Skeletal muscle tissue (tissue), 4 donors: ENCODE measurements around the gene CREB1. TPM values are rescaled to one million over a fixed set of nuclear protein-coding genes. Genes with fewer than 3 reads are reported as not detected.
A peak's percentile ranks its signal among the peaks of the same experiment; 100 is the strongest.

ENCODE experiments used
- H3K27ac ChIP-seq: one replicate; pipeline ENCODE4 v1.7.0; 2013; ENCODE audit warnings: mild to moderate bottlenecking, low read depth, low read length, inconsistent platforms
- H3K27me3 ChIP-seq, 3 donors: one replicate each; pipeline ENCODE4 v1.7.0; 2013; ENCODE audit warnings: low read length in 3 of 3; ENCODE audit not compliant: control insufficient read depth in 3 of 3, insufficient read depth in 3 of 3
- H3K36me3 ChIP-seq, 3 donors: one replicate each; pipeline ENCODE4 v1.7.0; 2013; ENCODE audit warnings: low read length in 3 of 3; ENCODE audit not compliant: control insufficient read depth in 3 of 3, insufficient read depth in 3 of 3
- H3K4me1 ChIP-seq, 3 donors: one replicate each; pipeline ENCODE4 v1.7.0; 2013; ENCODE audit warnings: low read length in 3 of 3, mild to moderate bottlenecking in 3 of 3; ENCODE audit not compliant: control insufficient read depth in 3 of 3, insufficient read depth in 3 of 3
- H3K4me3 ChIP-seq, 3 donors: one replicate each; pipeline ENCODE4 v1.7.0; 2013; ENCODE audit warnings: low read length in 3 of 3
- H3K9ac ChIP-seq, 3 donors: one replicate each; pipeline ENCODE4 v1.7.0; 2013; ENCODE audit warnings: low read length in 3 of 3, mild to moderate bottlenecking in 3 of 3, moderate library complexity in 2 of 3, low read depth in 1 of 3
- H3K9me3 ChIP-seq, 3 donors: one replicate each; pipeline ENCODE4 v1.7.0; 2013; ENCODE audit warnings: low read length in 3 of 3; ENCODE audit not compliant: control insufficient read depth in 3 of 3
- total RNA-seq: library from RNA; depleted of rRNA; stranded (reverse); fragments of >200 nt; gene quantifications from one replicate; pipeline ENCODE4 v1.2.3, GENCODE V29; 2014
- donor health status: Osteomylitis.

The CREB1 gene
- total RNA-seq, 1 donor from 2014 or later: 30.8 TPM

DNA sequence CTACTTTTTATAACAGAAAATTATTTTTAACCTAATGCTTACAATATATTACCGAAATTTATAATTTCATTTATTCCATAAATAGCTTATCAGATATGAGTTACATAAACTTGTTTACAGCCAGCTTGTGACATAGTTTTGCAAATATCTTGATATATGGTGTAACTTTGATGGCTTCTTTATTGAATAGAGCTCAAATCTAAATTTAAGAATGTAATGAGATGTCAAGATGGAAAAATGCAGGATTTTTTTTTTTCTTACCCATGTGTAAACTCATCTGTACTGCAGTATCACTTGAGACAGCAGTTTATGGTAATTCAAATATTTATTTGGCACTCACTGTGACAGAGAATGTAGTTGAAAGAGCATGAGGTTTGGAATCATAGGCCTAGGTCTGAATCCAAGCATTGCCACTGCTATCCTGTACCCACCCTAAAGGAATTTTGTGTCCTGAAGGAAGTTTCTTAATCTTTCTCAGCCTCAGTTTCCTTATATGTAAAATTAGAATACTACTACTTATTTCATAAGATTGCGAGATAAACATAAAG is 3.8 kb downstream of the CREB1 start:
- H3K36me3 ChIP-seq: no peaks in the 10 kb centered on the region
- H3K27ac ChIP-seq: peak overlapping the region; percentile 32
- H3K4me1 ChIP-seq: peaks cover 9 to 13% (median 11%) of the 10 kb centered on the region in 3 donors
- no peak overlapping the region for H3K4me3 ChIP-seq
- no peaks in the 10 kb centered on the region for H3K9me3 ChIP-seq
- H3K9ac ChIP-seq: peak overlapping the region in 1 of 3 donors; percentile 7
- H3K27me3 ChIP-seq: no peaks in the 10 kb centered on the region

- Histone ChIP-seq H3K9me3 (no peaks in the 10 kb centered on the region), H3K27ac (peak overlapping the region; percentile 32), H3K9ac (no peak overlapping the region), H3K4me1 (peaks cover 6 to 13% (median 8%) of the 10 kb centered on the region in 3 donors), H3K4me3 (no peak overlapping the region), H3K36me3 (no peaks in the 10 kb centered on the region), H3K27me3 (no peaks in the 10 kb centered on the region)
Observed at GRCh38 chr2:207534417-207534816, 4.7 kb downstream of the CREB1 start.

DNA sequence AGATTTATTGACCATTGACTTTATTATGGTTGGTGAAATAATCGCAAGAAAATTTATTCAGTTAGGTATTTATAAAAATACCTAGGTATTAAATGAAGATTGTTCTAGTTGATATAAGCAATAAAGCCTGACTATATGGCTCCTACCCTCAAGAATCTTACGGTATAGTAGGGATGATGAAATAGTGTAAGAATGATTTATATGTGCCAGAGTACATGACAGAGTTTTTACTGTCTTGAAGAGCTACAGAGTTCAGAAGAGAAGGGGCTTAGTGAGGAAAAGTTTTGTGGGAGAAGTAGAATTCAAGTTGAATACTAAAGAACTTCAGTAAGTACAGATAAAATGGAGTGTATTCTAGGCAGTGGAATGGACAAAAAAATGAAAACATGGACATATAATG is 9.7 kb downstream of the CREB1 start:
- H3K27me3 ChIP-seq: no peaks in the 10 kb centered on the region

GRCh38 chr2:207540431-207540830 is 10.7 kb downstream of the CREB1 start:
- Histone ChIP-seq H3K9ac (no peak overlapping the region), H3K27ac (no peak overlapping the region), H3K4me3 (no peak overlapping the region), H3K36me3 (no peaks in the 10 kb centered on the region), H3K9me3 (no peaks in the 10 kb centered on the region), H3K27me3 (no peaks in the 10 kb centered on the region), H3K4me1 (peaks cover 0 to 3% (median 0%) of the 10 kb centered on the region in 3 donors)

More for the DNA sequence above, 9.7 kb downstream of the CREB1 start:
- peaks cover 0 to 3% (median 3%) of the 10 kb centered on the region in 3 donors for H3K4me1 ChIP-seq
- no peaks in the 10 kb centered on the region for H3K9me3 ChIP-seq
- no peak overlapping the region for H3K9ac ChIP-seq
- no peak overlapping the region for H3K27ac ChIP-seq
- H3K36me3 ChIP-seq: no peaks in the 10 kb centered on the region
- H3K4me3 ChIP-seq: no peak overlapping the region

DNA sequence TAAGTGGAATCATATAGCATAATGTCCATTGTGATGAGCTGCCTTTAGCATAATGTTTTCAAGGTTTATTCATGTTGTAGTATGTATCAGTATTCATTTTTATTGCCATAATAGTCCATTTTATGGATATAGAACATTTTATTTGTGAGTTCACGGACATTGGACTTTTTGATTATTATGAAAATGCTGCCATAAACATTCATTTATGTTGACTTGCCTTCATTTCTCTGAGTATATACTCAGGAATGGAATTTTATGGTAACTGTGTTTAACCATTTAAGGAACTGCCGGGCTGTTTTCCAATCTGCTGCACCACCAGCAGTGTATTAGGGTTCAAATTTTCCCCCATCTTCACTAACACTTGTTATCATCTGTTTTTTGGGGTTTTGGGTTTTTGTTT is 12.2 kb downstream of the CREB1 start:
- Histone ChIP-seq H3K4me1 (no peaks in the 10 kb centered on the region), H3K9ac (no peak overlapping the region), H3K4me3 (no peak overlapping the region), H3K27me3 (no peaks in the 10 kb centered on the region), H3K36me3 (no peaks in the 10 kb centered on the region), H3K27ac (no peak overlapping the region), H3K9me3 (no peaks in the 10 kb centered on the region)

GRCh38 chr2:207543272-207543671 is 13.5 kb downstream of the CREB1 start:
- Histone ChIP-seq H3K4me3 (no peak overlapping the region), H3K27ac (no peak overlapping the region), H3K36me3 (no peaks in the 10 kb centered on the region), H3K27me3 (no peaks in the 10 kb centered on the region), H3K9me3 (no peaks in the 10 kb centered on the region), H3K4me1 (no peaks in the 10 kb centered on the region), H3K9ac (no peak overlapping the region)

- Histone ChIP-seq H3K4me1 (peaks cover 13 to 14% (median 13%) of the 10 kb centered on the region in 3 donors), H3K9ac (no peak overlapping the region), H3K36me3 (no peaks in the 10 kb centered on the region), H3K9me3 (no peaks in the 10 kb centered on the region), H3K27me3 (no peaks in the 10 kb centered on the region), H3K27ac (no peak overlapping the region), H3K4me3 (no peak overlapping the region)
Observed at GRCh38 chr2:207546822-207547221, 17.1 kb downstream of the CREB1 start.

GRCh38 chr2:207549145-207549544 is 19.4 kb downstream of the CREB1 start:
- Histone ChIP-seq H3K9ac (peak overlapping the region in 1 of 3 donors; percentile 33), H3K4me1 (peaks cover 13 to 14% (median 13%) of the 10 kb centered on the region in 3 donors), H3K27me3 (no peaks in the 10 kb centered on the region), H3K9me3 (no peaks in the 10 kb centered on the region), H3K36me3 (no peaks in the 10 kb centered on the region), H3K27ac (peak overlapping the region; percentile 39), H3K4me3 (peak overlapping the region in 1 of 3 donors; percentile 23)

DNA sequence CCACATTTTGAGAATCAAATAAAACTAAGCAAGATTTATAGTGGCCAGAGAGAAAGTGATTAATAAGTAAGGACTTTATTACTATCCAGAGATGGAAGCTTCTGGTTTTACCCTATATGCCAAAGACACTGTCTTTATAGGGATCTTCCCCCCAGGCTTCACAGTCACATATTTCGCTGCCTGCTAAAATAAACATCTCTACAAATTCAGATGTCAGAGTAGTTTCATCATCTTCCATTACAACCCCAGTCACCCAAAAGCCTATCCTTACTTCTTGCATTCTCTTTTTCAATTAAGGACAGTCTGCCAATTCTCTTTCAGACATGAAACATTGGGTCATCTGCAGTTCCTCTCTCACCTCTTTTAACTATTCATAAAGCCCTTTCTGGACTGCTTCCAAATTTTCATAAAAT is 28.3 kb downstream of the CREB1 start:
- Histone ChIP-seq H3K36me3 (peaks cover 0 to 12% (median 0%) of the 10 kb centered on the region in 3 donors), H3K4me1 (peaks cover 7 to 12% (median 8%) of the 10 kb centered on the region in 3 donors)

DNA sequence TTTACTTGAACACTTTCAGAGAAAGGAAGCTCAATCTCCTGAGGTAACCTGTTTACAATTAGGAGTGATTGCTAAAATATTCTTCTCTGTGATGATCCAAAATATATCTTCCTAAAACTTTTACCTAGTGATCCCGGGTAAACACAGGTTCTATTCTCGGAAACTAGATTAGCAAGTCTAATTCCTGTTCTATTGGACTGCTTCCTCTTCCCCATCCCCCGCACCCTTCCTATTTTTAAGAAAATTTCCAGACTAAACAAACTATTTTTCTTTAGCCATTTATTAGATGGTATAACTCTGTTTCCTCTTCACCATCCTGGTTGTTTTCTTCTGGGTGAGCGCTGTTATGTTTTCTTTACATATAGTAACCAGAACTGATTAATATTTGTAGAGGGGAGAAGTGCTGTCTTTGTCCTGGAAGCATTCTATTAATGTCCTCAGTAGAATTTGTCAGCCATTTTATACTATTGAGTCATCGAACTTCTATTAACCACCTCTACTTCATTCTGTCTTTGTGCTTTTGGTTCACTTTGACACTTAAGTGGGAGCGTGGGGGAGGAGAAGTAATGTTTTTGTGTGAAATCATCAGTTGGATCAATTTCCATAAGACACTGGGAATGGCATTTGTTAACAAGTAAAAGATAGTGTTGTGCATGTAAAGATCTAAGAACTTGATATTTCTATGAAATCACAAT is 31.8 kb downstream of the CREB1 start:
- Histone ChIP-seq H3K27ac (no peak overlapping the region), H3K4me3 (no peak overlapping the region), H3K36me3 (peaks cover 0 to 12% (median 0%) of the 10 kb centered on the region in 3 donors), H3K4me1 (peaks cover 6 to 12% (median 7%) of the 10 kb centered on the region in 3 donors), H3K9me3 (no peaks in the 10 kb centered on the region), H3K27me3 (no peaks in the 10 kb centered on the region), H3K9ac (no peak overlapping the region)

More for the DNA sequence above, 28.3 kb downstream of the CREB1 start:
- no peak overlapping the region for H3K27ac ChIP-seq
- no peaks in the 10 kb centered on the region for H3K27me3 ChIP-seq
- H3K9me3 ChIP-seq: no peaks in the 10 kb centered on the region
- no peak overlapping the region for H3K9ac ChIP-seq
- no peak overlapping the region for H3K4me3 ChIP-seq
